Hypothalamus (tissue), 51 donors: Measurements from ENCODE around the gene EIF2AK3.

Experiments
- DNase-seq, 51 donors: peaks; one replicate each; lab custom pipeline; 2025; lab: John Stamatoyannopoulos, UW

The EIF2AK3 gene

DNA sequence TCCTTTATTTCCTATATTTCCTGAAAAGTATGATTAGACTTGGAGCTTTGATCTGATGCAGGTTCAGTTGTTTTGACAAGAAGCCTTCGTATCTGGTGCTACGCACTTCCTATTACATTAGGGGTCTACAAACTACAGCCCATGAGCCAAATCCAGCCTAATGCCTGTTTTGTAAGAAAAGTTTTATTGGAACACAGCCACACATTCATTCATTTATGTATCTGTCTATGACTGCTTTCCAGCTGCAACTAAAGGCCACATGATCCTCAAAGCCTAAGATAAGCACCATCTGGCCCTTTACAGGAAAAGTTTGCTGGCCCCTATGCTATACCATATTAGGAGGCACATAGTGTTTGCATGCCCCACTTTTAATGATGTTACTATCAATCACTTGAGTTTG, 26.0 kb downstream of the EIF2AK3 start:
- DNase-seq = no peak

DNA sequence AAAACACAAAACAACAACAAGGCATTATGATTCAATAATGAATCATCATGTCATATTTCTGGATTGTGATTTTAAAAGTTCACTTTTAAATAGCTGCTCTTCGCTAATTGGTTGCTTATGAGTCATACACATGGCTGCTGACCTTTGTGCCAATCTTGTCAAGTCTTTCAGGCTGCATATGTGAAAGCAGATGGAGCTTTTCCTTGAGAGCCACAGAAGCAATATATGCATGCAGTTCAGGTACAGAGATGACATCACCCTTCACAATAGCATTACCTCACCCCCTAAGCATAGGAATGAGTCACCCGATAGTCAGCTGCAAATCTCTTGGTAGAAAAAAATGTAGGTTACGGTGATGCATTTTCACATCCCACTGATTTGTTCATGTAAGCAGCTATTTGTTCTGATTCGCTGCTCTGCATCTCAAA, 27.2 kb downstream of the EIF2AK3 start:
- peak in 5 of 51 donors; percentile 0 to 39 (median 27) for DNase-seq

DNA sequence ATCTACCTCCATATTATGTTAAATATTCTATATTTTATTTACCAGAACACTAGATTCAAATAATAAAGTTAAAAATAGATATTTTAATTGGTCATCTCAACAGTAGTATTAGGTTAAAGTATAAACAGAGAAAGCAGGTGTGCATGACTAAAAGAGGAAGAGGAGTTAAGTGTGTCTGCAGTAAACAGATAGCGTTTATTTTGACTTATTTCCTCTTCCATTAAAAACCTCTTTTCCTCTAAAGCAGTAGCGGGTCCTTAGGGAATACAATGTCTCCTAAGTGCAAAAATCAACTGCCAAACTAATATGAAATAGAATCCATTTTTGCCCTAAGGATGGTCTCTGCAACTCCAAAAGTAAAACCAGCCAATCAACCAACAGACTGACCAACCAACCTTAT, 27.7 kb downstream of the EIF2AK3 start:
- DNase-seq = no peak

DNA sequence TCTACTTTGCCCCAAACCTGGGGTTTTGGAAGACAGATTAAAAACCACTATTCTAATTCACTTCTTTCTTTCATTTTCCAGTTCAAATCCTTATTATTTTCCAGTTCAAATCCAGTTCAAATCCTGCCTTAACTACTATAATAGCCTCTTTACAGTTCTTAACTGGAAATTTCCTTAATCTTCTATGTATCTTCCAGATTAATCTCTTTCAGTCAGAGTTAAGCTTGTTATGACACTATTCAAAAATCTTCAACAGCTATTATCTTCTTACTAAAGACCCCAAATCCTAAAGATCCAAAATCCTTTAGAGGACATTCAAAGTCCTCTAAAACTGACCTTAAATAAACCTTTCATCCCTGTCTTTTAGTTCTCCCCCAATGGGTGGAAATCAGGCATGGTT, 30.1 kb downstream of the EIF2AK3 start:
- no peak for DNase-seq

DNA sequence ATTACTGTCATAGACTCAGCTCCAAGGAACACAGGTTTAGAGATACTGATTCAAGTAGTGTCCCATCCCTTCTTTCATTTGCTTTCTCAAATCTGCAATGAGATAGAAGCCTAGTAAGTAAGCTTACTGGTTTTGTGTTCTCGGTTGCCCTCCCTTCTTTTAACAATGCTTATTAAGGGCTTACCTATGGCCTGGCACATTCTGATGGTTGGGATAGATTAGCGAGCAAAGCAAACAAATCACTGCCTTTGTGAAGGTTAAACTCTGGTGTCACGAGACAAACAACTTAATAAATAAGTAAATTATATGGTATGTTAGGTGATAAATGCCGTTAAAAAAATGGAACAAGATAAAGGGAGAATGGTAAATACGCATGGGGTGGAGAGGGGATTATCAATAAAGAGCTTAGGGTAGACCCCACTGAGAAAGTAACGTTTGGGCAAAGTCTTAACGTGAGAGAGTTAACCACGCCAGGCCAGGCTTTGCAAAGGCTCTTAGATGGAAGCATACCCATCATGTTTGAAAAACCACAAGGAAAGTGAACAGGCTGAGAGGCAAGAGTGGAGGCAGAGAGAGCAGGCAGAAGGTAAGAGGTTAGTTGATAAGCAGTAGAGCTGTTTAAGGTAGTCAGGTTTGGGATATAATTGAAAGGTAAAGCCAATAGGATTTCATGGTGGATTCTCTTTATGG, 31.0 kb downstream of the EIF2AK3 start:
- DNase-seq = no peak

DNA sequence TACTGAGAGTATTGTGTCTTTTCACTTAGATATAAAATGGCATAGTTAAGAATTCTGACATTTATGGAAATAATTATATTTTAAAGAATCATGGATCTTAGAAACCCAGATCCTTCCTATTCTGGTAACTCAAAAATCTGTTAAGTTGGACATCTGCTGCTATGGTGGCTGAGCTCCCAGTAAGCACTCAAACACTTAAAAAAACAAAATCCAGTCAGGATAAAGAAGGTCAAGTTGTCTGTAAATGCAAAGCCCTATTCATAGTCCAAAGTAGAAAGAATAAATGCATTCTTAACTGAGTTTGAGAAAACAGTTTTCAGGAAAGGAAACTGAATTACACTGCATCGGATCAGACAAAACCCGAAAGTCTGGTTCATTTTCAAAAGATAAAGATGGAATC, 35.6 kb downstream of the EIF2AK3 start:
- DNase-seq = no peak

DNA sequence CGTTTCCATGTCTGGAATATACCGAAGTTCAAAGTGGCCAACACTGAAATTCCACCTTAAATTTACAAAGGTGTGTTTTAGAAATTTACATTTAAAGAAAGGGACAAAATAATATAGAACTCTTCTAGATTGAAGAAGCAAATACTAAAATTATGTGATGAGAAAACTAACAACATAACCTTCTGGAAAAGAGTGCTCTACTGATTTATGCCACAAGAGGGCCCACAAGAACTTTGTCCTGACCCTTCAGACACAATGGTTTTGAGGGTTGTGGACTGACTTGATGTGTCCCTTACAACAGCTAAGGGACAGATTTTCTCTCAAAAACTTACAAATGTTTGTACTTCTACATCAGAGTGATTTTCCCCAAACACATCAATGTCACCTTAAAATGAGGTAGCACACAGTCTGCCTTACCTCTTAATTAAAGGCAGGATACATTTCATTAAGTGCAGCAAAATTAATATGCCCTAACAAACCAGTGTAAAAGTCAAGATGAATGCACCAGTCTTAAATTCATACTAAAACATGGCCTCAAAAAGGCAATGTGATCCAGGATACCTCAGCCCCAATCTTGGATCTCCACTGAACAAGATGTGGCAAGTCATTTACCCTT, 36.2 kb downstream of the EIF2AK3 start:
- DNase-seq = peak in 15 of 51 donors; percentile 1 to 55 (median 16)

DNA sequence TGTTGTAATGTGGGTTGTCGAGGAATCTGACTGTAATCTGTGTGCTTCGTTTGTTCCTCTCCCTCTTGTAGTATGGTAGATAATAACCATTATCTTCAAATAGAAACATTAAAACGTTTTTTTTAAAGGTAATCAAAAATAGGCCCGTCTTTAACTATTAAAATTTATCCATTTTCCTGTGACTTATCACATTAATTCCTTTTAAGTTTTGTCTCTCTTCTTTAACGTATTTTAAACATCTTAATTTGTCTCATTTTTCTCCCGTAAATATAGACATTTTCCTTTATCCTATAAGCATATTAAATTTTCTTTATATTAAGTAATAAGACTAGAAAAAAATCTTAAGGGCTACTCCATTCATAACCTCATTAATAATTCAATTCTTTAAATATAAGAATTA, 41.3 kb downstream of the EIF2AK3 start:
- no peak for DNase-seq

DNA sequence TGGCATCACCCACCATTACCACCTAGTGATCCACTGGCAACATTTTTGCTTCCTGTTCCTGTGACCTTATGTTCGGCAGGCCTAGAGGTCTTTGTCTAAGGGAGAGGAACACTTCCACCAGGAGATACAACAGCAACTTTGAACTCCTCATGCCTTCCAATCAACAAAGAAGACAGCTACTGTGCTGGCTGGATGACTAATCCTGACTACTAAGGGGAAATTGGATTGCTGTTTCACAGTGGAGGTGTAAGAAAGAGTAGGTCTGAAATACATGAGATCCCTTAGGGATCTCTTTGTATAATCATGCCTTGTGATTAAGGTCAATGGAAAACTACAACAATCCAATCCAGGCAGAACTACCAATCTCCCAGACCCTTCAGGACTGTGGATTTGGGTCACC, 45.2 kb downstream of the EIF2AK3 start:
- no peak for DNase-seq

DNA sequence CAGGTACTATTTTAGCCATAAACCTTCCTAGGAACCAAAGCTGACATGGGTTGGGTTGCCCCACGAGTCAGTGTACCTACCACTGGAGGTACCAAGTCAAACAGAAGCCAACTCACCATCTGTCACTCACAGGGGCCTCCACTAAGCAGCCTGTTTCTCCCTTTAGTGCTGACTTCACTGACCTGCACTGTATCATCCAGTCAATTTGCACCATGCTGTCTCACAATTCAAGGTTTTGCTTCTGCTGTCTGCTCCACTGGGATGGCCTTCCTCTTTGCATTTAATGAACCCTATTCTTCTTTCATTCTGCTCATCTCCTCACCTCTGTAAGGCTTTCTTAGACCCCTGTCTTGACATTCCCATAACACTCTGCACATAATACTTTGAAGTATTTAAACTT, 47.2 kb downstream of the EIF2AK3 start:
- no peak for DNase-seq

DNA sequence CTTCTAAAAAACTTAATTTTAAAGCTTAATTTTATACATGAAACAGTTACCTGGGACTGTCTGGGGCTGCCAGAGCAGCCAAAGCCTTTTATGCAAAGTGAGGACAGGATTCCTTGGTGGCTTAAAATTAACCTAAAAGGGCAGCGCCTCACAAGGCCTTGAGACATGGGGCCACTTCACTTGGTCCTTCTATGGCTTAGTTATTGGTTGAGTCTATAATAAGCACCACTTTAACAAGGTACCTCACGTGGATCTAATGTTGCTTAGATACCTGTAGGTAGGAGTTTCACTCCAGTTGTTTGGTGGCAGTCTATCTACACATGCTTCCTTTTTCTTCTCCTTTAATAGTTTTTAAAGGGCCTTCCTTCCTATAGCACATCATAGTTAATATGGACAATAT, 51.6 kb downstream of the EIF2AK3 start:
- no peak for DNase-seq

DNA sequence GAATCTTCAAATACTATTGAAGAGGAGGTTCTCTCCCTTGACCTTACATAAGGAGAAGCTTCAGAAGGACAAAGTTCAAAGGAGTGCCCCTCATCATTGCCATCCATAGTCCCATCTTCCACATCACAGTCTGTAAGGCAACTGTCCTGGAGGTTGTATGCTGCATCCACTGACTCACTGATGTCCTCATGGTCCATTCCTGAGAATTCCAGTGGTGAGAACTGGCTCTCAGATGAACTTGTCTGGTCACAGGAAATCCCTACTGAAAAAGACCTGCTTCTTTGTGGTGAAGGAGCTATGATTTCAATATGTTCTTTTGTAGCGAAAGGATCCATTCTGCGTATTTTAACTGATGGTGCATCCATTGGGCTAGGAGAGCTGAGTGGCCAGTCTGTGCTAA, 52.2 kb downstream of the EIF2AK3 start:
- DNase-seq = no peak

DNA sequence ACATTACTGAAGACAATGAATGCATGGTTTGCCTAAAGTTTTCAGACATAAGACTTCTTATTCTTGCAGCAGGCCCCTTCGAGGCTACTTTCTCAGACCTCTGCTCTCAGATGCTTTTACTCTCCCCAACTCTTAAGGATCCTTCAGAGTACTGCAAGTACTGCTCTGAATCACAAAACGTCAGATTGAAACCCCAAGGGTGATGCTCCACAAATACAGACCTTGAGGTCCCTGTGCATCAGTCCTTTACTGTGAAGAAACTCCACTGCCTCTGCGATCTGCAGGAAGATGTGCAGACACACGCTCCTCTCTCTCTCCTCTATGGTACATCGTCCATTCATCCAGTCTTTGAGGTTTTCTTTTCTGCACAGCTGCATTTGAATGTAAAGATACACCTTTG, 52.8 kb downstream of the EIF2AK3 start:
- DNase-seq = no peak

DNA sequence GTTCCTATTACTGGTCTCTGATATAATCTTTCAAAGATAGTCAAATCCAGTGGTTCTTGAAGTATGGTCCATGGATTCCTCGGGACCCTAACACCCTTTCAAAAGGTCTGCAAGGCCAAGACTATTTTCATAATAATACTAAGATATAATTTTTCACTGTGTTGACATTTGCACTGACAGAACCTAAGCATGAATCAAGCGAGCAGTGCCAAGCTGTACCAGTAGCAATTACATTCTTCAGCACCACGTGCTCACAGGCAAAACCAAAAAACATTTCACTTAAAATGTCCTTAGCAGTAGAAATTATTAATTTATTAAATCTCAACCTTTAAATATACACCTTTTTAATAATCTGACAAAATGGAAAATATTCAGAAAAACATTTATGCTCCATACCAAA, 59.1 kb downstream of the EIF2AK3 start:
- DNase-seq = no peak

DNA sequence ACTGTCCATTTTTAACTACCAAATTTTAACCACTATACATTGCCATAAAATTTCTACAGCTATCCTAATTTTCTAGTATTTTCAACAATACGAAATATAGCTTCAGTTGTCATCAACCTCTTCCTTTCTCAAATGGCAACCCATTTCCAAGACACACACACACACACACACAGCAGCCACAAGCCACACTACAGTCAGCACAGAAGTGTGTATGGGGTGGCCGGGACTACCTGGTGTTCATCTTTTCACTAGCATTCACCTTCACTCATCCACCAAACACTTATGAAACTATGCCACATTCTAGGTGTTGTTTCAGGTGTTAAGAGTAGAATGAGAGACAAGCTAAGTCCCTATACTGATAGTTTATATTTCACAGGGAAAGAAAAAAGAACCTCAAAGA, 62.9 kb downstream of the EIF2AK3 start:
- no peak for DNase-seq

DNA sequence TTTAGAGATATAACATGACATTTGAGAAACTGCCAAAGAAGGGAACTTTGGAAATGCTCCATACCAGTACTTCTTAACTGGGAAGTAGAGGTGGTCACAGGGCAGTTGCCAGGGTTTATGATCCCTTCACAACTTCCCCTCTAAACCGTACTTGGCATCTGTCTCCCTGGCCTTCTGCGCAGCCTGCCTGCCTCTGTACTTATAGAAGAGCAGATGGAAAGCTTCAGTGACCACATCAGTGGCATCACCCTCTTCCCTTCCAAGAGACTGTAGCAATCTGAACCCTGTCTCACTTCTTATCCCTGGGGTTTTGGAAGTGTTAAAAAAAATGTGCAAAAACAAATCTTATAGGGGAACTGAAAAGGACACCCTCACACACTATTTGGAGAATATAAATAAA, 64.1 kb downstream of the EIF2AK3 start:
- no peak for DNase-seq

DNA sequence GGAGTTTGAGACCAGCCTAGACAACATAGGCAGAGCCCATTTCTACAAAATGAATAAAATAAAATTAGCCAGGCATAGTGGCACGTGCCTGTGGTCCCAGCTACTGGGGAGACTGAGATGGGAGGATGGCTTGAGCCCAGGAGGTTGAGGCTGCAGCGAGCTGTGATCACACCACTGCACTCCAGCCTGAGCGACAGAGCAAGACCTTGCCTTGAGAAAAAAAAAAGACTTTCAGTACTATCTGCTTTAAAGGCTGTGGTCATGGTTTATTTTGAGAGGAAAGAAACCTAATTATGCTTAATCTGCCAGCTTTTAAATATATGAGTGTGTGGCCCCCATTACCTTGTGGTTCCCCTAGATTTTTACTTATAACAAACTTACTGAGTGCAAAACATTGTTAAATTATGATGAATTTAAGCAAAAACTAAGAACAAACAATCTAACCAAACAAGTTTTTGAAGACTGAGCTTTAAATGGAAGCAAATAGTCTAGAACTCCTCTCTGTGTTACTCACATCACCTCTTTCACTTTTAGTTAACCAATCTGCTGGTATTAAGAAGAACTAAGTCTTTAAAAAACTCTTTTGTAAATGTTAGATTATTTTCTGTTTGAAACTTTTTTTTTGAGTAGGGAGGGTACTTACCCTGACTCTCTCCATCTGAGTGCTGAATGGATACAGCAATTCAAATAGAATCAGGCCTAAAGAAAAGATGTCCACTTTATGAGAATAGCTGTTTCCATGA, 65.4 kb downstream of the EIF2AK3 start:
- DNase-seq = no peak

DNA sequence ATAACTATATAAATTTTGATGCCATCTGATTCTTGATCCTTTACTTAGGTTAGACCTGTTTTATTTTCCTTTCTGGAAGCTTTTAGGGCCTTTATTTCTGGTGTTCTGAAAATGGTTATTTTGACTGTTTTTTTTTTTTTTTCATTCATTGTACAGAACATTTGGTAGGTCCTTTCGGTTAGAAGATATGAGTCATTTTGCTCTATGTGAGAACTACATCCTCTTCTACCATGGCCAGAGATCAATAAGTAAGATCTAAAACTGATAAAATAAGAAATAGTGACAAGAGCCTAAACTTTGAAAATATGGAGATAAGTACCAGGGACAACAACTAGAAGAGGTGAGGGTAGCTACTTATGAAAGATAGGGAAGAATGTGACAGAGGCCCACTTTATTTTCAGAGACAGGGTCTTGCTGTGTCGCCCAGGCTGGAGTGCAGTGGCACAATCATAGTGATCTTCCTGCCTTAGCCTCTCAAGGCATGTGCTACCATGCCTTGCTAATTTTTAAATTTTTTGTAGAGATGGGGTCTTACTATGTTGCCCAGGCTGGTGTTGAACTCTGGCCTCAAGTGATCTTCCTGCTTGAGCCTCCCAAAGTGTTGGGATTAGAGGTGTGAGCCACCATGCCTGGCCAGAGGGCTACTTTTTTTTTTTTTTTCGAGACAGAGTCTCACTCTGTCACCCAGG, 66.5 kb downstream of the EIF2AK3 start:
- no peak for DNase-seq

DNA sequence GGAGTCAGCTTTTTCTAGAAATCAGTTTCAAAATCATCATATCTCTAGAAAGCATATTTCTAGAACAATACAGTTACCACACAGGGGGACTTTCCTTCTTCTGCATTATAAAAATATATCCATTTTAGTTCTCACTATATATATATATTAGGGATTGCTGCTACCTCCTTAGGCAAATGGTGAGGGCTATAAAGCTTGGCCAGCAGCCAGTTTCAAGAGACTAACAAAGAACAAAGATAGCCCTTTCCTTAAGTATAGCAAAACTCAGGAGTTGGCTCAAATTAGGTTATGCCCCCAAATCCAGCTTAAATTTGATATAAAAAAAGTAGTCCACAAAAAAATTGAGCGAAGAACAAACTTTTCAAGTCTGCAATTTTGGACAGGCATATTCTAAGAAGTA, 70.0 kb downstream of the EIF2AK3 start:
- DNase-seq = no peak

DNA sequence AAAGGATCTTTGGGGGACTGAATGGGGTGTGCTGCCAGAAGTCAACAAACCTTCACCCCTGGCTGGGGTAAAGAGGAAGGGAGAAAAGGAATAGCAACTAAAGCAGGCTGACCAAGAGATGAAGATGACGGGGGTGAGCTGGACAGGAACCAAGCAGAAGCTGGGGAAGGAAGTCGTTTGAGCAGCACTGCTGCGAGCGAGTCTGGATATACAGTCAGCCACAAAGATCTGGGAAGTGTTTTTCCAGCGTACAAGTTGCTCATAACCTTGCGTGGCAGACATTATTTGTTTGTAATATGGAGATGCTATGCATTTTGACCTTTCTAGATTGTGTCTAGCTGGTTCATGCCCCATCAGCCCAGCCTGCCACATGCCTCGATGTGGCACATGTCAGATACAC, 71.2 kb downstream of the EIF2AK3 start:
- peak in 4 of 51 donors; percentile 1 to 4 (median 3) for DNase-seq

DNA sequence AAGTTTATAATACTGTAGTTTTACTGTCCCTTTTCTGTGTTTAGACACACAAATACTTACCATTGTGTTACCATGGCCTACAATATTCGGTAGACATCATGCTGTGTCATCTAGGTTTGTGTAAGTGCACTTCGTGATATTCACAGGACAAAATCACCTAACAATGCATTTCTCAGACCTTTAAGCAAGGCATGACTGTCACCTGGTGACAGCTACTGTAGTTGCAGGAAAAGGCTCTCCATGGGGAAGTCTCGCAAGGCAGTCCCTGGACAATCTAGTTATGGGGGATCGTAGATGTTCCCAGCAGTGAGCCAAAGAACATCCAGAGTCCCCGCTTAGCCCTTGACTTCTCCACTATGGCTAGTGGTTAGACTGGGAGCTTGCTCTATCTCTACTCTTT, 73.1 kb downstream of the EIF2AK3 start:
- DNase-seq = no peak
